ENCODE data around the gene ZNF521.

ZNF521 gene

GRCh38 chr18:25075331-25075730 lies 276.6 kb downstream of the ZNF521 start:
- Histone ChIP-seq H3K4me3 (ENCODE audit: insufficient read length, low read depth) (no peak overlapping the region), H3K9ac (ENCODE audit: insufficient read length, low read depth) (no peak overlapping the region), H3K4me1 (ENCODE audit: insufficient read depth, insufficient read length) (no peaks in the 10 kb centered on the region), H3K9me3 (ENCODE audit: insufficient read depth, low read length) (no peaks in the 10 kb centered on the region), H3K36me3 (ENCODE audit: insufficient read depth, insufficient read length, low read length) (no peaks in the 10 kb centered on the region), H3K27me3 (ENCODE audit: insufficient read depth, insufficient read length) (no peaks in the 10 kb centered on the region)
- DNase-seq (ENCODE audit: low read depth, low spot score), result no peak
- no peak for TF ChIP-seq YY1 (IDR thresholded peaks at IDR 0.05; ENCODE audit: insufficient read depth, insufficient read length)
- TF ChIP-seq ZNF274 (IDR thresholded peaks at IDR 0.05; ENCODE audit: low read depth, low read length), result no peak
- no peak for TF ChIP-seq SUZ12 (IDR thresholded peaks at IDR 0.05; ENCODE audit: extremely low read depth, insufficient read depth, insufficient read length)

GRCh38 chr18:25074925-25075324 lies 277.0 kb downstream of the ZNF521 start:
- H3K4me3 ChIP-seq (ENCODE audit: insufficient read length, low read depth), result no peak overlapping the region
- H3K27me3 ChIP-seq (ENCODE audit: insufficient read depth, insufficient read length), result no peaks in the 10 kb centered on the region
- no peaks in the 10 kb centered on the region for H3K4me1 ChIP-seq (ENCODE audit: insufficient read depth, insufficient read length)
- H3K36me3 ChIP-seq (ENCODE audit: insufficient read depth, insufficient read length, low read length), result no peaks in the 10 kb centered on the region
- H3K9ac ChIP-seq (ENCODE audit: insufficient read length, low read depth), result no peak overlapping the region
- DNase-seq (ENCODE audit: low read depth, low spot score), result no peak
- TF ChIP-seq YY1 (IDR thresholded peaks at IDR 0.05; ENCODE audit: insufficient read depth, insufficient read length) (no peak), ZNF274 (IDR thresholded peaks at IDR 0.05; ENCODE audit: low read depth, low read length) (no peak), SUZ12 (IDR thresholded peaks at IDR 0.05; ENCODE audit: extremely low read depth, insufficient read depth, insufficient read length) (no peak)
- no peaks in the 10 kb centered on the region for H3K9me3 ChIP-seq (ENCODE audit: insufficient read depth, low read length)

GRCh38 chr18:25072205-25072604 lies 279.8 kb downstream of the ZNF521 start:
- H3K4me1 ChIP-seq (ENCODE audit: insufficient read depth, insufficient read length), result no peaks in the 10 kb centered on the region
- no peaks in the 10 kb centered on the region for H3K36me3 ChIP-seq (ENCODE audit: insufficient read depth, insufficient read length, low read length)
- H3K9me3 ChIP-seq (ENCODE audit: insufficient read depth, low read length), result no peaks in the 10 kb centered on the region
- H3K27me3 ChIP-seq (ENCODE audit: insufficient read depth, insufficient read length), result no peaks in the 10 kb centered on the region
- no peak overlapping the region for H3K4me3 ChIP-seq (ENCODE audit: insufficient read length, low read depth)
- no peak overlapping the region for H3K9ac ChIP-seq (ENCODE audit: insufficient read length, low read depth)
- DNase-seq (ENCODE audit: low read depth, low spot score), result no peak
- TF ChIP-seq YY1 (IDR thresholded peaks at IDR 0.05; ENCODE audit: insufficient read depth, insufficient read length) (no peak), ZNF274 (IDR thresholded peaks at IDR 0.05; ENCODE audit: low read depth, low read length) (no peak), SUZ12 (IDR thresholded peaks at IDR 0.05; ENCODE audit: extremely low read depth, insufficient read depth, insufficient read length) (no peak)

- H3K27me3 ChIP-seq (ENCODE audit: insufficient read depth, insufficient read length), result no peaks in the 10 kb centered on the region
- TF ChIP-seq ZNF274 (IDR thresholded peaks at IDR 0.05; ENCODE audit: low read depth, low read length) (no peak), SUZ12 (IDR thresholded peaks at IDR 0.05; ENCODE audit: extremely low read depth, insufficient read depth, insufficient read length) (no peak), YY1 (IDR thresholded peaks at IDR 0.05; ENCODE audit: insufficient read depth, insufficient read length) (no peak)
- H3K4me3 ChIP-seq (ENCODE audit: insufficient read length, low read depth), result no peak overlapping the region
- DNase-seq (ENCODE audit: low read depth, low spot score), result no peak
- no peaks in the 10 kb centered on the region for H3K9me3 ChIP-seq (ENCODE audit: insufficient read depth, low read length)
- H3K36me3 ChIP-seq (ENCODE audit: insufficient read depth, insufficient read length, low read length), result no peaks in the 10 kb centered on the region
- H3K9ac ChIP-seq (ENCODE audit: insufficient read length, low read depth), result no peak overlapping the region
- H3K4me1 ChIP-seq (ENCODE audit: insufficient read depth, insufficient read length), result no peaks in the 10 kb centered on the region
These were observed 284.5 kb downstream of the ZNF521 start for GRCh38 chr18:25067275-25068025.

- Histone ChIP-seq H3K36me3 (ENCODE audit: insufficient read depth, insufficient read length, low read length) (no peaks in the 10 kb centered on the region), H3K9me3 (ENCODE audit: insufficient read depth, low read length) (no peaks in the 10 kb centered on the region), H3K4me3 (ENCODE audit: insufficient read length, low read depth) (no peak overlapping the region), H3K27me3 (ENCODE audit: insufficient read depth, insufficient read length) (no peaks in the 10 kb centered on the region), H3K4me1 (ENCODE audit: insufficient read depth, insufficient read length) (no peaks in the 10 kb centered on the region), H3K9ac (ENCODE audit: insufficient read length, low read depth) (no peak overlapping the region)
- TF ChIP-seq YY1 (IDR thresholded peaks at IDR 0.05; ENCODE audit: insufficient read depth, insufficient read length), result no peak
- TF ChIP-seq ZNF274 (IDR thresholded peaks at IDR 0.05; ENCODE audit: low read depth, low read length), result no peak
- TF ChIP-seq SUZ12 (IDR thresholded peaks at IDR 0.05; ENCODE audit: extremely low read depth, insufficient read depth, insufficient read length), result no peak
- DNase-seq (ENCODE audit: low read depth, low spot score), result no peak
These were observed 285.4 kb downstream of the ZNF521 start for GRCh38 chr18:25066516-25066915.

GRCh38 chr18:25062720-25063119 lies 289.2 kb downstream of the ZNF521 start:
- no peaks in the 10 kb centered on the region for H3K27me3 ChIP-seq (ENCODE audit: insufficient read depth, insufficient read length)
- no peak for DNase-seq (ENCODE audit: low read depth, low spot score)
- H3K36me3 ChIP-seq (ENCODE audit: insufficient read depth, insufficient read length, low read length), result no peaks in the 10 kb centered on the region
- no peaks in the 10 kb centered on the region for H3K9me3 ChIP-seq (ENCODE audit: insufficient read depth, low read length)
- no peaks in the 10 kb centered on the region for H3K4me1 ChIP-seq (ENCODE audit: insufficient read depth, insufficient read length)
- H3K9ac ChIP-seq (ENCODE audit: insufficient read length, low read depth), result no peak overlapping the region
- TF ChIP-seq SUZ12 (IDR thresholded peaks at IDR 0.05; ENCODE audit: extremely low read depth, insufficient read depth, insufficient read length), result no peak
- TF ChIP-seq ZNF274 (IDR thresholded peaks at IDR 0.05; ENCODE audit: low read depth, low read length), result no peak
- TF ChIP-seq YY1 (IDR thresholded peaks at IDR 0.05; ENCODE audit: insufficient read depth, insufficient read length), result no peak
- no peak overlapping the region for H3K4me3 ChIP-seq (ENCODE audit: insufficient read length, low read depth)

GRCh38 chr18:25061395-25061794 lies 290.6 kb downstream of the ZNF521 start:
- H3K4me3 ChIP-seq (ENCODE audit: insufficient read length, low read depth), result no peak overlapping the region

More at GRCh38 chr18:25061395-25061794, 290.6 kb downstream of the ZNF521 start:
- H3K9ac ChIP-seq (ENCODE audit: insufficient read length, low read depth), result no peak overlapping the region
- H3K4me1 ChIP-seq (ENCODE audit: insufficient read depth, insufficient read length), result no peaks in the 10 kb centered on the region
- no peak for DNase-seq (ENCODE audit: low read depth, low spot score)
- H3K9me3 ChIP-seq (ENCODE audit: insufficient read depth, low read length), result no peaks in the 10 kb centered on the region
- TF ChIP-seq YY1 (IDR thresholded peaks at IDR 0.05; ENCODE audit: insufficient read depth, insufficient read length) (no peak), SUZ12 (IDR thresholded peaks at IDR 0.05; ENCODE audit: extremely low read depth, insufficient read depth, insufficient read length) (no peak), ZNF274 (IDR thresholded peaks at IDR 0.05; ENCODE audit: low read depth, low read length) (no peak)
- no peaks in the 10 kb centered on the region for H3K36me3 ChIP-seq (ENCODE audit: insufficient read depth, insufficient read length, low read length)
- no peaks in the 10 kb centered on the region for H3K27me3 ChIP-seq (ENCODE audit: insufficient read depth, insufficient read length)
